Sigmoid colon (tissue), 4 donors: ENCODE data around the gene IRF7.

Experiments used
- POLR2A ChIP-seq, 2 donors: fragments of 450-650 bp; IDR thresholded peaks; one replicate each; pipeline ENCODE4 v1.6.1; 2016; ENCODE audit warnings: antibody characterized with exemption in 2 of 2, mild to moderate bottlenecking in 2 of 2, moderate library complexity in 2 of 2
- POLR2AphosphoS5 ChIP-seq, 4 donors: sonication (generic); formaldehyde crosslinking; IDR thresholded peaks; one replicate each; pipeline ENCODE4 v1.6.1; 2017; ENCODE audit warnings: antibody characterized with exemption in 4 of 4
- TF ChIP-seq, protein P1 (sequence below), 4 experiments: fragments of 450-650 bp in 3 of 4; fragments of 200-600 bp in 1 of 4; IDR thresholded peaks; one replicate each; pipeline ENCODE4 v1.5.1; 2016 to 2019; ENCODE audit warnings: antibody characterized with exemption in 4 of 4, mild to moderate bottlenecking in 3 of 4, moderate library complexity in 2 of 4

GRCh38 chr11:645536-645935, 29.8 kb upstream of the IRF7 start:
- TF ChIP-seq POLR2AphosphoS5 (IDR thresholded peaks at IDR 0.05) (no peak), POLR2A (IDR thresholded peaks at IDR 0.05) (no peak)
- TF ChIP-seq, protein P1, sequence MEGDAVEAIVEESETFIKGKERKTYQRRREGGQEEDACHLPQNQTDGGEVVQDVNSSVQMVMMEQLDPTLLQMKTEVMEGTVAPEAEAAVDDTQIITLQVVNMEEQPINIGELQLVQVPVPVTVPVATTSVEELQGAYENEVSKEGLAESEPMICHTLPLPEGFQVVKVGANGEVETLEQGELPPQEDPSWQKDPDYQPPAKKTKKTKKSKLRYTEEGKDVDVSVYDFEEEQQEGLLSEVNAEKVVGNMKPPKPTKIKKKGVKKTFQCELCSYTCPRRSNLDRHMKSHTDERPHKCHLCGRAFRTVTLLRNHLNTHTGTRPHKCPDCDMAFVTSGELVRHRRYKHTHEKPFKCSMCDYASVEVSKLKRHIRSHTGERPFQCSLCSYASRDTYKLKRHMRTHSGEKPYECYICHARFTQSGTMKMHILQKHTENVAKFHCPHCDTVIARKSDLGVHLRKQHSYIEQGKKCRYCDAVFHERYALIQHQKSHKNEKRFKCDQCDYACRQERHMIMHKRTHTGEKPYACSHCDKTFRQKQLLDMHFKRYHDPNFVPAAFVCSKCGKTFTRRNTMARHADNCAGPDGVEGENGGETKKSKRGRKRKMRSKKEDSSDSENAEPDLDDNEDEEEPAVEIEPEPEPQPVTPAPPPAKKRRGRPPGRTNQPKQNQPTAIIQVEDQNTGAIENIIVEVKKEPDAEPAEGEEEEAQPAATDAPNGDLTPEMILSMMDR (IDR thresholded peaks at IDR 0.05): no peak
